GM18508 (cell line): Measurements from ENCODE around the gene C19orf73.

Experiments
- ATAC-seq: cut with Tn5 transposase; IDR thresholded peaks from one replicate; pipeline ENCODE4 v1.9.1; 2021; ENCODE audit warnings: moderate number of reproducible peaks; ENCODE audit not compliant: insufficient read depth, unreplicated experiment

Gene C19orf73

GRCh38 chr19:49118565-49119410 lies at the start of gene C19orf73:
TSS of gene C19orf73 (minus strand) at chr19:49119143. CDS start at chr19:49119022, 121 bp downstream.
- ATAC-seq, result peak; percentile 39

- no peak for ATAC-seq
These were observed 49.5 kb upstream of the C19orf73 start for GRCh38 chr19:49168421-49168820.

- ATAC-seq, result no peak
These were observed 49.0 kb upstream of the C19orf73 start for GRCh38 chr19:49167857-49168409.

- ATAC-seq, result no peak
These were observed 46.9 kb upstream of the C19orf73 start for GRCh38 chr19:49165865-49166301.

GRCh38 chr19:49165111-49165750 lies 46.3 kb upstream of the C19orf73 start:
- ATAC-seq, result no peak

- ATAC-seq, result no peak
These were observed 43.0 kb upstream of the C19orf73 start for GRCh38 chr19:49161987-49162386.

GRCh38 chr19:49160450-49161189 lies 41.7 kb upstream of the C19orf73 start:
- no peak for ATAC-seq

GRCh38 chr19:49157445-49158224 lies 38.7 kb upstream of the C19orf73 start, which contains the start of gene TRPM4:
TSS of gene TRPM4 (plus strand) at chr19:49157792. CDS start at chr19:49157867, 75 bp downstream.
- ATAC-seq, result no peak

GRCh38 chr19:49155820-49156346 lies 36.9 kb upstream of the C19orf73 start:
- no peak for ATAC-seq

GRCh38 chr19:49155005-49155819 lies 36.3 kb upstream of the C19orf73 start, which contains the start of gene HRC:
TSS of gene HRC (minus strand) at chr19:49155396. CDS start at chr19:49155237, 159 bp downstream.
- ATAC-seq, result no peak

- ATAC-seq, result no peak
These were observed 35.3 kb upstream of the C19orf73 start for GRCh38 chr19:49154279-49154678.

- no peak for ATAC-seq
These were observed 34.3 kb upstream of the C19orf73 start for GRCh38 chr19:49153167-49153809.

- no peak for ATAC-seq
These were observed 33.2 kb upstream of the C19orf73 start for GRCh38 chr19:49152119-49152550.

- ATAC-seq, result no peak
These were observed 32.5 kb upstream of the C19orf73 start for GRCh38 chr19:49151267-49152118.

GRCh38 chr19:49150944-49151243 lies 32.0 kb upstream of the C19orf73 start:
- ATAC-seq, result no peak

GRCh38 chr19:49150106-49150943 lies 31.4 kb upstream of the C19orf73 start:
- ATAC-seq, result no peak
